ENCODE results near the gene ALG3. TPM values are rescaled to one million over a fixed set of nuclear protein-coding genes. Genes with fewer than 3 reads are reported as not detected.

ALG3 gene
- polyA plus RNA-seq, 3 donors, result 27.9 to 34.3 (median 30.8) TPM

GRCh38 chr3:184260724-184261269 is 12.0 kb upstream of the ALG3 start:
- DNase-seq (ENCODE audit: low read depth in 3 of 3, low spot score in 2 of 3), result no peak

- no peak for DNase-seq (ENCODE audit: low read depth in 3 of 3, low spot score in 2 of 3)
Observed at GRCh38 chr3:184259878-184260723, 11.3 kb upstream of the ALG3 start.

DNA sequence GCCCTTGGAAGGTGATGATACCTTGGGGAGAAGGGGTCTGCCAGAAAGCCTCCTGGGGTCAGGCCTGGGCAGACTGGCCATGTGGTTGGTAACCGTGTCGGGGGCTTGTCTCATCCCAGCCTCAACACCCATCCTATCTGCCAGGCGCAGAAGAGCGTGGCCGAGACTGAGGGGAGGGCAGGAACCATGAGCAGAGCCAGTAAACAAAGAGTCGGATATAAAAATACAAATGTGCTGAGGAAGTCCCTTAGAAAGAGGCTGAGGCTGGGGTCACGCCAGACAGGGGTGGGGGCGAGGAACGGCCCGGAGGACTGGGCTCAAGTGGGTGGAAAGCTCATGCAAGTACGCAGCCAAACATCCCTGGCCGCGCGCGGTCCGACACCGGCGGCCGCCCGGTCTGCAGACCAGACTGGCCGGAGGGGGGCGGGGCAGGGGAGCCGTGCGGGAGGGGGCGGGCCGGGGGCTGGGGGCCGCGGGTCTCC is 10.7 kb upstream of the ALG3 start:
- no peak for DNase-seq (ENCODE audit: low read depth in 3 of 3, low spot score in 2 of 3)

DNA sequence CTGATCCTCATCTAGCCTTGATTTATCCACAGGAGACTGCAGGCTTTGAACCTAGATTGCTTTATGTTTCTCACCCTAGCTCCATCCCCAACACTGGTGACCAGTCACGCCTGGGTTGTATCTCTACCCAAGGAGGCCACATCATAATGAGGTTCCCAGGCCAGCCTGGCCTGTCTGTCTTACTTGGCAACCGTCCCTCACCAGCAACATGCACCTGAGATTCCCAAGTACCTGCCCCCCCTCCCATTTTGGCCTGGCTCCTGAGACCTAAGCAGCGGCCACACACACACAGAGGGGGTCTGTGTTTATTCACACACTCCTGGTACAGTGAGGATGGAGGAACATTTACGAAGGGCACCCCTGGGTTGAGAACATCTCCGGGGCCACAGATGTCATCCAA is 10.2 kb upstream of the ALG3 start:
- DNase-seq (ENCODE audit: low read depth in 3 of 3, low spot score in 2 of 3), result no peak

DNA sequence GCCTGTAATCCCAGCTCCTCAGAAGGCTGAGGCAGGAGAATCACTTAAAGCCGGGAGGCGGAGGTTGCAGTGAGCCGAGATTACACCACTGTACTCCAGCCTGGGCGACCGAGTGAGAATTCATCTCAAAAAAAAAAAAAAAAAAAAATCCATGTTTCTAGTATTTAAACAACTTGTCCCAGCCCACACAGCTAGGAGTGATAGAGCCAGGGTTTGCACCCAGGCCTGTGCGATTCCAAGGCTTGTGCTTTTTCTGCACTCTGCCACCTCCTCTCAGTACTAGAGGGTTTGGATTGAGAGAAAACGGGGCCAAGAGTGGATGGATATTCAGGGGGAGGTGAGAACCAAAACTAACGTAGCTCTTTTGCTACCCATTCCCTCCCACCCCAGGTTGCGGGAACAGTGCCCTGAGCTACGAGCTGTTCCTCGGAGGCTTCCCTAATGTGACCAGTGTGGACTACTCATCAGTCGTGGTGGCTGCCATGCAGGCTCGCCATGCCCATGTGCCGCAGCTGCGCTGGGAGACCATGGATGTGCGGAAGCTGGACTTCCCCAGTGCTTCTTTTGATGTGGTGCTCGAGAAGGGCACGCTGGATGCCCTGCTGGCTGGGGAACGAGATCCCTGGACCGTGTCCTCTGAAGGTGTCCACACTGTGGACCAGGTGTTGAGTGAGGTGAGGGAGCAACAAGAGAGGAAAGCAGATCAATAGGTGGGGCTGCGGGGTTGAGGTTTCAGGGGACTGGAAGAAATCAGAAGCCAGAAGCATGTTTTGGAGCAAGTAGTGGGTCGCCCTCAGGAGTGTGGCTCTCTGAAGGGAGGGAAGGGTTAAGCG is 8.5 kb upstream of the ALG3 start:
- no peak for DNase-seq (ENCODE audit: low read depth in 3 of 3, low spot score in 2 of 3)

GRCh38 chr3:184255291-184256039 is 6.7 kb upstream of the ALG3 start:
- DNase-seq (ENCODE audit: low read depth in 3 of 3, low spot score in 2 of 3), result no peak

DNA sequence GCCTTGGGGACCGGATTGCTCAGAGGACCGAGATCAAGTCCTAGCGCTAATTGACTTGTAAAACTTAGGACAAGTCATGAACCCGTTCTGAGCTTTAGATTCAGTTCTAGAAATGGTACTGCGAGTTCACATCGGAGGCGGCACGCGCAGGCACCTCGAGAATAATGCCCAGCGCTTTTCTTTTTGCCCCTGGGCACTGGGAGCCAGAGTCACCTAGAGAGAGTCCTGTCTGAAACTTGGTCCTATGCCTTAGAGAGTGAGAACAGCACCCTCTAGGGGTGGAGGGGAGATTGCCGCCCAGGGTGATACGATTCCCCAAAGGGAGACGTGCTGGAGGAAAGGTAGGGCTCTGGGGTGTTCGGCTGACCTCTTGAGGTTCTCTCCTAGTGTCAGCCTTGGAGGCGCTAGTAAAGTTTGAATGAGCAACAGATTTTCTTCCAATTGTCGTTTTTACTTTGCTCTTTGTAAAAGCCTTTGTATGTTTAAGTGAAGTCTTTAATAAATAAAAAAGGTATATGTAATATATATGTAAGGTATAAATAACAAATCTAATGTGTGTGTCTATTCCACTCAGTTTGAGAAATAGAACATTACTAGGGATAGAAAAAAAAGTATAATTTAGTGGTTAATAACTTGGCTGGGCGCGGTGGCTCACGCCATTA is 1.5 kb upstream of the ALG3 start:
- DNase-seq (ENCODE audit: low read depth in 3 of 3, low spot score in 2 of 3), result no peak

DNA sequence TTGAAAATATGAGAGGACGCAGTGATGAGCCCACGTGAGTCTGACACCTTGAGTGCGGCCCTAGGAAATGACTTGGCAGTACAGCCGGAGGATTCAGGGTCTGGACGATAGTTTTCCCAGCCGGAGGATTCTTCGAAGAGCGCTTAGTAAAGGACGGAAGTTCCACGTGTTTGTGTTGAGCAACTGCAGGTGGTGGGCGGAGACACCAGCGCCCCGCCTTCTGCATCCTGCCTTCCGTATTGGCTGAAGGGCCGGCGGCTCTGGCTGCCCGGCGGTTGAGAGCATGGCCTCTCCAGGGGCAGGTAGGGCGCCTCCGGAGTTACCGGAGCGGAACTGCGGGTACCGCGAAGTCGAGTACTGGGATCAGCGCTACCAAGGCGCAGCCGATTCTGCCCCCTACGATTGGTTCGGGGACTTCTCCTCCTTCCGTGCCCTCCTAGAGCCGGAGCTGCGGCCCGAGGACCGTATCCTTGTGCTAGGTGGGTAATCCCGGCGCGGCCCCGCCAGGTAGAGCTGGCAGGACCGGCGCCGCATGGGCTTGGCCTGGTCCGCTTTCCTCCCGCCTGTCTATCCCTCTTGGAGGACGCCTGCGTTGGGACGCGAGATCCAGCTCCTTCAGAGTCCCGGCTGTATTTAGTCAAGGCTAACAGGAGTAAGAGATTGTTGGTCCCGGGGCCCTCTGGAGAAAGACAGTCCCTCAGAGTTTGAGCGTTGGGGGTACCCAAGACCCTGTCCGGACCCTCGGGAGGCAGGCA is 827 bp upstream of the ALG3 start, which contains the start of gene EEF1AKMT4:
Gene EEF1AKMT4 (plus strand): TSS at position 261 of the 755 bp plus-strand sequence. CDS start 23 bp downstream, at position 284.
- peak; percentile 77 to 88 (median 84) for DNase-seq (ENCODE audit: low read depth in 3 of 3, low spot score in 2 of 3)

- no peak for DNase-seq (ENCODE audit: low read depth in 3 of 3, low spot score in 2 of 3)
Observed at GRCh38 chr3:184242297-184242685, 6.5 kb downstream of the ALG3 start.

GRCh38 chr3:184241447-184242296 is 7.1 kb downstream of the ALG3 start:
- no peak for DNase-seq (ENCODE audit: low read depth in 3 of 3, low spot score in 2 of 3)

DNA sequence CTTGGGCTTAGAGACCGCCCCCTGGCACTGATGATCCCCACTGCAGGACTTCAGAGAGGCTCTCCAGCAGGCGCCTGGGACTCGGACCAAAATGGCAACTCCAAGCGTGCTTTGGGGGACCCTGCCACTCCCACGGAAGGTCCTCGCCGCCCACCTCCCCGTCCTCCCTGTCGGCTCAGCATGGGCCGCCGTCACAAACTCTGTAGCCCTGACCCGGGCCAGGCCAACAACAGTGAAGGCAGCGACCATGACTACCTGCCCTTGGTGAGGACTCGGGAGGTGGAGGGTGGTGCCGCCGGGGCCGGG is 7.7 kb downstream of the ALG3 start:
- no peak for DNase-seq (ENCODE audit: low read depth in 3 of 3, low spot score in 2 of 3)

DNA sequence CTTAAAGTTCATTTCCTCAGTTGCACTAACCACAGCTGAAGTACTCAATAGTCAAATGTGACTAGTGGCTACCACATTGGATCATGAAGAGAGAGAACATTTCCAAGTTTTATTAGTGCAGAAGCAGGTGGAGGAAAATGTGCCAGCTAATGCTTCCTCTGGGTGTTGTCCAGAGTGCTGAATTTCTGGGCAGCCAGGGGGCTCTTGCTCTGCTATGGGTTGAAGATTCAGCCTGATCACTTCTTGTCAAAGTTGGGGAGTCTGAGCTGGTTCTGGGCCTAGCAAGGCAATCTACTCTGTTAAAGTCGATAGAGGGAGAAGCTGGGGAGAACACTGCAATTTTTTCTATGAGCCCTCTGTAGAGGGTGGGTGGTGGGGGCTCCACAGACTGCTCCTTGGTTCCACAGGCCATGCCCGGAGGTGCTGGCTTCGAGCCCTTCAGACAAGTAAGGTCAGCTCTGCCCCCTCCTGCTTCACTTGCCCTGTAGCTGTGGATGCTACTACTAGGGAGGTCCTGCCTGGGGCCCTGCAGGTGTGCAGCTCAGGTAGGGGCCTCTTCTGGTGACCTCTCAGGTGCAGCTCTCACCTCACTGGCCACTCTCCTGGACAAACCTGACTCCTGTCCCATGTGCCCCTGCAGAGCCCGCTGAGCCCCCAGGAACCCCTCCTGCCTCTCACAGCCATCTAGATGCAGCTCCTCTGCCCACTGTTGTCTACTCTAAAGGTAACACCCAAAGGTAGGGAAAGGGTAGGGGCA is 8.2 kb downstream of the ALG3 start:
- DNase-seq (ENCODE audit: low read depth in 3 of 3, low spot score in 2 of 3), result no peak

DNA sequence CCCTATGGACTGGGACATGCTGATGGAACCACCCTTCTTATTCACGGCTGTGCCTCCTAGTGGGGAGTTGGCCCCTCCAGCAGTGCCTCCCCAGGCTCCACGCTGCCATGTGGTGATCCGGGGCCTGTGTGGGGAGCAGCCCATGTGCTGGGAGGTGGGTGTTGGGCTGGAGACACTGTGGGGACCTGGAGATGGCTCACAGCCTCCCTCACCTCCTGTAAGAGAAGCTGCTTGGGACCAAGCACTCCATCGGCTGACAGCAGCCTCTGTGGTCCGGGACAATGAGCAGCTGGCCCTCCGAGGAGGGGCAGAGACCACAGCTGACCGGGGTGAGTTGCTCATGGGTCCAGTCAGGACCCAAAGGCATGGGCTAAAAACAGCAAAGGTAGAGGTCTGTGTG is 9.1 kb downstream of the ALG3 start:
- no peak for DNase-seq (ENCODE audit: low read depth in 3 of 3, low spot score in 2 of 3)

GRCh38 chr3:184239221-184239620 is 9.5 kb downstream of the ALG3 start:
- no peak for DNase-seq (ENCODE audit: low read depth in 3 of 3, low spot score in 2 of 3)

GRCh38 chr3:184238246-184238818 is 10.4 kb downstream of the ALG3 start:
- no peak for DNase-seq (ENCODE audit: low read depth in 3 of 3, low spot score in 2 of 3)

- no peak for DNase-seq (ENCODE audit: low read depth in 3 of 3, low spot score in 2 of 3)
Observed at GRCh38 chr3:184237807-184238206, 11.0 kb downstream of the ALG3 start.

DNA sequence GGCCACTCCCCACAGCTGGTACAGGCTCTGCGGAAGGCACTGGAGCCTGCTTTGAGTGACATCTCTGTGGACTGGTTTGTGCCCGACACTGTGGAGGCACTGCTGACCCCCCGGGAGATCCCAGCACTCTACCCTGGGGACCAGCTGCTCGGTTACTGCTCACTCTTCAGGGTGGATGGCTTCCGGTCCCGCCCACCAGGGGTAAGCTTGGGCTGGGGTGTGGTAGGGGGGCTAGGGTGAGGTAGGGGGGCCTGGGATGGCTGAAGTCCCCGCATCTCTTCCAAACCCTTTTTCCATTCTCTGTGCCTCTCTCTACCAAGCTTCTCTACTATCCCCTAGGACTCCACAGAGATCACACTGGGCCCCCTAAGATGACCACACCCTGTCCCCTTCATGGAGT is 11.6 kb downstream of the ALG3 start:
- DNase-seq (ENCODE audit: low read depth in 3 of 3, low spot score in 2 of 3), result no peak

DNA sequence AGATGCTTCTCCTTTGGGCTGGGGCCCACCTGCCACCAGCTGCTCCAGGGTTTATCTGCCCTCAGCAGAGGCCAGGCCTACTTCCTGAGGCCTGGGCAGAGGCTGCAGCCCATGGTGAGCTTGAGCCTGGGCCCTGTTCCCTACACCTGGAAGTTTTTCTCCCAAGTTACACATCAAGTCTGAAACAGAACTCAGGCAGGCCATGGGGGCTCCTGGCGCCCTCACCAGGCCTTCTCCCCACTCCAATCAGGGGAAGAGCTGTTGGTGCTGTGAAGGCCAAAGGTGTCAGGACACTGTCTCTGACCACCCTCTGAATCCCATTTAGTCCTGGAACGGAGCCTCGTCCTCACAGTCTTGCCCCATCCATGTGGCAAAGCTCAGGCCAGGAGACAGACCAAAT is 12.1 kb downstream of the ALG3 start:
- no peak for DNase-seq (ENCODE audit: low read depth in 3 of 3, low spot score in 2 of 3)

Data from right renal cortex interstitium (tissue), 3 donors.